Ovary (tissue), 9 donors: ENCODE data around the gene CYP21A2. TPM values are rescaled to one million over a fixed set of nuclear protein-coding genes. Genes with fewer than 3 reads are reported as not detected.
A peak's percentile ranks its signal among the peaks of the same experiment; 100 is the strongest.

Experiments
- DNase-seq, 5 donors: peaks; one replicate each; pipeline ENCODE4 v3.0.0-alpha.2; 2019 to 2020
- H3K27ac ChIP-seq, 2 donors: fragments of 200-600 bp; one replicate each; pipeline versions ENCODE4 v1.5.1 to v1.8.0; 2019 to 2022
- H3K27me3 ChIP-seq: fragments of 200-600 bp; one replicate; pipeline ENCODE4 v1.8.0; 2022
- H3K36me3 ChIP-seq: fragments of 200-600 bp; sonication (generic); one replicate; pipeline ENCODE4 v1.5.1; 2019
- H3K4me1 ChIP-seq: one replicate; pipeline ENCODE4 v1.8.1; 2013; ENCODE audit warnings: mild to moderate bottlenecking, moderate library complexity; ENCODE audit not compliant: insufficient read depth
- H3K4me3 ChIP-seq: fragments of 200-600 bp; sonication (generic); one replicate; pipeline ENCODE4 v1.5.1; 2017
- H3K9me3 ChIP-seq, 2 donors: fragments of 200-600 bp in 1 of 2; sonication (generic) in 1 of 2; one replicate each; pipeline versions ENCODE4 v1.5.1 to v1.8.1; 2013 to 2019; ENCODE audit warnings: mild to moderate bottlenecking in 1 of 2, moderate library complexity in 1 of 2
- EP300 ChIP-seq: sonication (generic); formaldehyde crosslinking; IDR thresholded peaks from one replicate; pipeline ENCODE4 v1.6.1; 2017; ENCODE audit warnings: antibody characterized with exemption
- POLR2A ChIP-seq: fragments of 450-650 bp; IDR thresholded peaks from one replicate; pipeline ENCODE4 v1.6.1; 2017; ENCODE audit warnings: antibody characterized with exemption, mild to moderate bottlenecking, moderate library complexity
- WGBS, 3 donors: extraction: QIAGEN DNeasy Blood & Tissue Kit in 1 of 3; methylation state at CpG; one replicate each; pipeline versions ENCODE4 v1.1.5 to v1.1.7; 2013 to 2017; 5-methylcytosine and 5-hydroxymethylcytosine counted together
- intact Hi-C, 4 donors: fragments of 100-400 bp; cut with DNase I; formaldehyde crosslinking; loops; one replicate each; pipeline versions ENCODE4 v1.11.0 to v1.15.1; 2022 to 2023
- polyA plus RNA-seq, 2 donors: library from polyadenylated mRNA; stranded (reverse); fragments of 200-250 nt in 1 of 2; fragments of 350-450 nt in 1 of 2; fragmentation: Illumina TruSeq in 1 of 2; extraction: RNeasy Lipid Tissue Mini Kit (QIAGEN cat#74804) in 1 of 2; gene quantifications; one replicate each; pipeline ENCODE4 v1.2.3, GENCODE V29; 2013 to 2014
- total RNA-seq, 7 donors: library from RNA; depleted of rRNA in 2 of 7; stranded (reverse); fragments of >200 nt in 2 of 7; fragmentation: NEBNext Ultra II Directional in 3 of 7; extraction: Animal tissue kit (Norgen Biotek cat#: 25700) in 3 of 7; gene quantifications; one replicate each; pipeline versions ENCODE4 v1.1.0 to v1.2.4, GENCODE V29; 2016 to 2023
- TF ChIP-seq, protein P1 (sequence below), 3 donors: fragments of 450-650 bp in 2 of 3; fragments of 200-600 bp in 1 of 3; IDR thresholded peaks; one replicate each; pipeline versions ENCODE4 v1.5.1 to v1.8.0; 2016 to 2022; ENCODE audit warnings: antibody characterized with exemption in 3 of 3, mild to moderate bottlenecking in 1 of 3
- donor health status: DM: no; HTN: no; CAD: no; lungs with moderate emphysema.
- donor health status: DM: no; HTN: no; CAD: no.
- donor health status: Bipolar disorder and iron deficiency.
- donor health status: DM: yes; HTN: yes; CAD: no.
- donor health status: DM: no; HTN: no; CAD: no.
- donor health status: DM: yes; HTN: yes; CAD: no.

The CYP21A2 gene
- total and polyA plus RNA-seq, 9 donors = 1.9 to 21.7 (median 7.5) TPM

DNA sequence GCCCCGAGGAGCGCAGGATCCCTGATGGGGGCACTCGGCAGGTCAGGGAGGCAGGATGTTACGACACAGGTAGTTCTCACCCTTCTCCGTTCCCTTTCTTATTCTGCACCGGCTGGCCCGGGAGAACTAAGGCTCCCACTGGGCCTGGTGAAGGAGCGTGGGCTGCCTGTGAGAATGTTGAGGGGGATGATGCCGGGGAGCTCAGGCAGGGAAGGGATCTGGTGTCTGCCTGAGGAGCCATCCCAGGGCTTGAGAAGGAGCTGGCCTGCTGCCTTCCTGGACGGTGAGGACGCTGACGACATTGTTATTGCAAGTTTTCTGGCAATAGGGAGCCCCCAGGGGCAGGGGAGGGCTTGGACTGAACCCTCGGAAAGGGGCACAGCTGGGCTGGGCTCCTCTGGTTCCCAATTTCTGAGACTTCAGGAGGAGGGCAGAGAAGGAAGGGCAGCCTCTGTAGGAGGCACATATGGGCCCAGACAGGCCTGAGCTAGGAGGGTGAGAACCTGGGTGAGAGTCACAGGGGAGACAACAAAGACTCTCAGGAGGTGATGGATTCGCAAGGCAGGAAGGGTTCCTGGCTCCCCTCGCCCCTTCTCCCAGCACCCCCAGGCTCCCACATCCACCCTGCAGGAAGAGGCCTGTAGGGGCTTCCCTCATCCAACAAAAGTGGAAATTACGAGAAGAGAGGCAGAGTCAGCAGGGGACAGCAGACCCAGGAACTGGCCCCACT is 32.8 kb downstream of the CYP21A2 start:
- Histone ChIP-seq H3K9me3 (no peaks in the 10 kb centered on the region), H3K27ac (no peak overlapping the region), H3K27me3 (no peaks in the 10 kb centered on the region), H3K4me1 (no peaks in the 10 kb centered on the region), H3K36me3 (no peaks in the 10 kb centered on the region), H3K4me3 (no peak overlapping the region)
- intact Hi-C loops = no loop called here
- WGBS, 3 donors = 60 to 75% (median 71%) methylated on average over 16 of the region's 16 CpGs
- TF ChIP-seq, protein P1, sequence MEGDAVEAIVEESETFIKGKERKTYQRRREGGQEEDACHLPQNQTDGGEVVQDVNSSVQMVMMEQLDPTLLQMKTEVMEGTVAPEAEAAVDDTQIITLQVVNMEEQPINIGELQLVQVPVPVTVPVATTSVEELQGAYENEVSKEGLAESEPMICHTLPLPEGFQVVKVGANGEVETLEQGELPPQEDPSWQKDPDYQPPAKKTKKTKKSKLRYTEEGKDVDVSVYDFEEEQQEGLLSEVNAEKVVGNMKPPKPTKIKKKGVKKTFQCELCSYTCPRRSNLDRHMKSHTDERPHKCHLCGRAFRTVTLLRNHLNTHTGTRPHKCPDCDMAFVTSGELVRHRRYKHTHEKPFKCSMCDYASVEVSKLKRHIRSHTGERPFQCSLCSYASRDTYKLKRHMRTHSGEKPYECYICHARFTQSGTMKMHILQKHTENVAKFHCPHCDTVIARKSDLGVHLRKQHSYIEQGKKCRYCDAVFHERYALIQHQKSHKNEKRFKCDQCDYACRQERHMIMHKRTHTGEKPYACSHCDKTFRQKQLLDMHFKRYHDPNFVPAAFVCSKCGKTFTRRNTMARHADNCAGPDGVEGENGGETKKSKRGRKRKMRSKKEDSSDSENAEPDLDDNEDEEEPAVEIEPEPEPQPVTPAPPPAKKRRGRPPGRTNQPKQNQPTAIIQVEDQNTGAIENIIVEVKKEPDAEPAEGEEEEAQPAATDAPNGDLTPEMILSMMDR (IDR thresholded peaks at IDR 0.05) = no peak
- no peak for TF ChIP-seq EP300
- TF ChIP-seq POLR2A = no peak
- DNase-seq = no peak

DNA sequence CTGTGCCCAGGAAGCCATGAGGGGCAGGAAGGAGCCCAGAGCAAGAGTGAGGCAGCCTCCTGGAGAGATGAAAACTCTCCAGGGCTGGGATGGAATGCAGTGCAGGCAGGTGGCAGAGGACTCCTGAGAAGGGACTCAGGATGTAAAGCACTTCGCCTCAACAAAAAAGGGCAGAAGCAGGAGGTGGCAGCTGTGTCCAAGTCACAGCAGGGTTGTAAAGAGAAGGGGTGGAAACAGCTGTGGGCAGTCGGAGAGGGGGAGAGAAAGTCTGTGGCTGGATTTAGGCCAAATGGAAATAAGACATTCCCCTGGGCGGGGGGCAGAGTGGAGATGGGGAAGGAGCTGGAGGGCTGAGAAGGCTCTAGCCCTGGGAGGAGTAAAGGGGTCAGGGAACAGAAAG is 34.9 kb downstream of the CYP21A2 start:
- TF ChIP-seq EP300 (no peak), POLR2A (no peak)
- TF ChIP-seq, protein P1 (IDR thresholded peaks at IDR 0.05) = no peak
- H3K27ac ChIP-seq = no peak overlapping the region
- no peak for DNase-seq
- intact Hi-C loops = no loop called here
- H3K4me3 ChIP-seq = no peak overlapping the region
- no peaks in the 10 kb centered on the region for H3K9me3 ChIP-seq
- H3K27me3 ChIP-seq = no peaks in the 10 kb centered on the region
- WGBS, 3 donors = 47 to 62% (median 56%) methylated on average over 3 of the region's 3 CpGs
- no peaks in the 10 kb centered on the region for H3K4me1 ChIP-seq
- no peaks in the 10 kb centered on the region for H3K36me3 ChIP-seq

DNA sequence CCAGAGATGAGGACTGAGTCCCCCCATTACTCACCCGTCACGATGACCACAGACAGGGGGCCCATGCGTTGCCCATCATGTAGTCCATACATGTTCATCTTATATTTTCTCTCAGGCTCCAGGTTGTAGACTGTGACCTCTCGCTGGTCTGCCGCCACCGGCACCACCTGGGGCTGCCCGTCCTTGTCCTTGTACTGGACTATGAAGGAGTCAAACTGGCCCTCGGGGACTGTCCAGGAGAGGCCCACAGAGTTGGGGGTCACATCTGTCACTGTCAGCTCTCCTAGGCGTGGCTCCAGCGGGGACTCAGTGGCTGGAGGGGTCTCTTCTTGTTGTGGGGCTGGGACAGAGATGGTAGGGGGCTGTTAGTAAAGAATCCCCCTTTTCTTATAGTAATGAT is 35.4 kb downstream of the CYP21A2 start:
- no peaks in the 10 kb centered on the region for H3K36me3 ChIP-seq
- WGBS, 3 donors = 89 to 98% (median 91%) methylated on average over 10 of the region's 10 CpGs
- DNase-seq = peak in 1 of 5 donors; percentile 30
- TF ChIP-seq EP300 (no peak), POLR2A (no peak)
- TF ChIP-seq, protein P1 (IDR thresholded peaks at IDR 0.05) = no peak
- H3K9me3 ChIP-seq = no peaks in the 10 kb centered on the region
- no peak overlapping the region for H3K27ac ChIP-seq
- no peak overlapping the region for H3K4me3 ChIP-seq
- no peaks in the 10 kb centered on the region for H3K27me3 ChIP-seq
- intact Hi-C loops = no loop called here
- H3K4me1 ChIP-seq = no peaks in the 10 kb centered on the region

DNA sequence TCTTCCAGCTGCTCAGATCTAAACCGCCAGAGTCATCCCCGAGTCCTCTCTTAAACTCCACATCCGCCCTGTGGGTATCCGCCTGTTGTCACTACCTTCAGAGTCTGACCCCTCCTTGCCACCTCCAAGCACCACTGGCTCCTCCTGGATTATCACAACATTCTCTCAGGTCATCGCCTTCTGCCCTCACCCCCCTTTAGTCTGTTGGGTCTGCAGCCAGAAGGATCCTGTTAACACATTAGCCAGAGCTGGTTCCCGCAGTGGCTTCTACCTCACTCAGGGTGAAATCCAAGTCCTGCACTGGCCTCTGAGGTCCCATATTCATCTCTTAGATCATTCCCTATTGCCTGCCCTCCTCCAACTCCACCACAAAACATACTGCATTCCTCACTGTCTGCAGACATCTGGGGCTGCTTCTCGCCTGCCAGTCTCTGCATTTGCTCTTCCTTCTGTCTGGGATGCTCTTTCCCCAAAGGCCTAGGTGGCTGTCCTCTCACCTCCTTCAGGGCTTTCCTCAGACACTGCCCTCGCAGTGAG is 36.8 kb downstream of the CYP21A2 start:
- Histone ChIP-seq H3K4me1 (no peaks in the 10 kb centered on the region), H3K4me3 (no peak overlapping the region), H3K27me3 (no peaks in the 10 kb centered on the region), H3K36me3 (no peaks in the 10 kb centered on the region), H3K27ac (no peak overlapping the region), H3K9me3 (no peaks in the 10 kb centered on the region)
- no peak for DNase-seq
- TF ChIP-seq, protein P1 (IDR thresholded peaks at IDR 0.05) = no peak
- TF ChIP-seq EP300 (no peak), POLR2A (no peak)
- intact Hi-C loops = no loop called here
- 84 to 91% (median 87%) methylated on average over 8 of the region's 8 CpGs for WGBS, 3 donors
